Glomerular visceral epithelial cell (primary cell): ENCODE data around the gene SYCE1L.
"Not testable (repeated sequence)": the region's sequence is repeated elsewhere in the genome, so short reads cannot be mapped to it uniquely, and the experiment has no call there.

Experiments
- DNase-seq: peaks from one replicate; pipeline ENCODE4 v3.0.0-alpha.2; 2016; ENCODE audit errors: extremely low spot score

SYCE1L gene

DNA sequence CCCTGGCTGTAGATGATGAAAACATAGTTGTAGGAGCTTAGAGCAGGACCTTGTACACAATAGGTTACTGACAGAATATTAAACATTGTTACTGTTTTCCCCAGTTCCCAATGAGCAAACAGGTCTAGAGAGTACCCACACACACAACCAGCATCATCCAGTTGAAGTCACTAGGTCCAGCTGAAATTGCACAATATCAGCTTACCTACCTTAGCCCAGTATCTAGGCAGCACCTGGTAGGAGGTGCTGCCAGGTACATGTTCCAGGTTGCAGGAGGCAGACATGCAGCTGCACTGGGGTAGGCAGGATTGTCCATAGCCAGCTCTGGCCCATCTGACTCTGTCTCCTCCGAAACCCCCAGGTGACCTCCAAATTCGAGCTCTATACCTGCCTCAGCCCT lies 1.5 kb upstream of the SYCE1L start:
- DNase-seq, result no peak

DNA sequence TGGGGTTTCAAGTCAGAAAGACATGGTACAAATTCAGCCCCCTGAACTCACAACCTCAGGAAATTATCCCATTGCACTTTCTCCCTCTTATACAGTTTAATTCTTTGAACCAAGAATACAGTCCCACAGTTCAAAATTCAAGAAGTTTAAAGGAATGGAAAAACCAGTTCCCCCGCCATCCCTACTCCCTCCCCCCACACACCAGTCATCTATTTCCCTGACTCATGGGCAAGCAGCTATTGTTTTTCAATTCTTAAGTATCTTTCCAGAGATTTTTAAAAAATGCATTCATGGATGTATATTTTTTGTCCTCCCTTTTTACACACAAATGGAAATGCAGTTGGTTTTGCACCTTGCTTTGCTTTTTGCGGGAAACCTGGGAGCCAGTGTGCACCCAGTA lies 7.3 kb downstream of the SYCE1L start:
- no peak for DNase-seq

GRCh38 chr16:77207030-77207429 lies 7.8 kb downstream of the SYCE1L start:
- no peak for DNase-seq

- DNase-seq, result no peak
Observed at GRCh38 chr16:77208382-77208781, 9.2 kb downstream of the SYCE1L start.

DNA sequence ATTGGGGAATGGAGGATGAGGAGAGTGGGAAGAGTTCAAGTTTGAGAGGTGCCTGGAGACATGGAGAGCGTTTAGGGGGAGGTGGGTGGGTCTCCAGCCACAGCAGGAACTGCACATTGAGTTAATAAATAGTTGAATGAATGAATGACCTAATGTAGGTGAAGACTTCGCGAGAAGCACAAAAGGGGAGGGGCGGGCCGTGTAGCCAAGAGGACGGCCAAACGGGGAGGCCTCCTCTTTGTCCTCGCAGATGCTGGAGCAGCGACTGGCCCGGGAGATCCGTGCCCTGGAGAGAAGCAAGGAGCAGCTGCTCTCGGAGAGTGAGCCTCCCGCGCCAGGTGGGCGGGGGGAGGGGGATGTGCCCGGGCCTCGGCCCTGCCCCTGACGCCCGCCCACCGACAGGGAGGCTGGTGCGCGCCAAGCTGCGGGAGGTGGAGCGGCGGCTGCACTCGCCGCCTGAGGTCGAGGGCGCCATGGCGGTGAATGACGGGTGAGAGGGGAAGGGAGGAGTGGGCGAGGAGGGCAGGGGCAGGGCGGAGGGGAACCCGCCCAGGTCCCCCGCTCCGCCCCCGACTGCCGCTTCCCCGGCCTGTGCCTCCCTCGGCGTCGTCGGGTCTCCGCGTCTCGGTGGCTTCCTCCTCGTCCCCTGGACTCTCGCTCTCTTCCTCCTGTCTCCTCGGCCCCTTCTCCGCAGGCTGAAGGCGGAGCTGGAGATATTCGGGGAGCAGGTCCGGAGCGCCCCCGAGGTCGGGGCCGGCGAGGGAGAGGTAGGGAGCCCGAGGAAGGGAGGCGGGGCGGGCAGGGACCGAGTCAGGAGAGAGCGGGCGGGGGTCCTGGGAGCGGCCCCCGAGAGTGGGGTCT lies 12.9 kb downstream of the SYCE1L start:
- DNase-seq, result peak; percentile 77

- peak; percentile 51 for DNase-seq
Observed at GRCh38 chr16:77212741-77213541, 13.7 kb downstream of the SYCE1L start.

DNA sequence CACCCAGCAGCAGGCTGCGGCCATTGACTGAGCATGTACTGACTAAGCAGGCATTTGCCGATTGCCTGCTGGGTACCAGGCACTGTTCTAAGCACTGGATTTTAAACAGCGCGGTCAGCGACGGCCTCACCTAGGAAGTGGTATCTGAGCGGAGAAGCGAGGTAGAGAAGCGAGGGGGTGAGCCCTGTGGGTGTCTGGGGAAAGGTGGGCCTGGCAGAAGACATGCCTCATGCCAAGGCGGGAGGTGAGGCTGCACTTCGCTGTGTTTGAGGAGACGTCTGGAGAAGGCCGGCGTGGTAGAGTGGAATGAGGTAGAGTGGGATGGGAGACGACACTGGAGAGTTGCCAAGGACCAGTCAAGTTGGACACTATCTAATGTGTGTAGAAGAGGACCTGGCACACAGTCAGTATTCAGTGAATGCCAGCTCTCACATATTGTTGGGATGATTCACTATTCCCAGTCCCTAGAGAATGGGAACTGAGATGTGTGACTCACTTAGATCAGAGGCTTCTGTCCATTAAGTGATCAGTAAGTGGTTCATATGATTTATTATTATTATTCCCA lies 14.4 kb downstream of the SYCE1L start:
- DNase-seq, result peak; percentile 91

DNA sequence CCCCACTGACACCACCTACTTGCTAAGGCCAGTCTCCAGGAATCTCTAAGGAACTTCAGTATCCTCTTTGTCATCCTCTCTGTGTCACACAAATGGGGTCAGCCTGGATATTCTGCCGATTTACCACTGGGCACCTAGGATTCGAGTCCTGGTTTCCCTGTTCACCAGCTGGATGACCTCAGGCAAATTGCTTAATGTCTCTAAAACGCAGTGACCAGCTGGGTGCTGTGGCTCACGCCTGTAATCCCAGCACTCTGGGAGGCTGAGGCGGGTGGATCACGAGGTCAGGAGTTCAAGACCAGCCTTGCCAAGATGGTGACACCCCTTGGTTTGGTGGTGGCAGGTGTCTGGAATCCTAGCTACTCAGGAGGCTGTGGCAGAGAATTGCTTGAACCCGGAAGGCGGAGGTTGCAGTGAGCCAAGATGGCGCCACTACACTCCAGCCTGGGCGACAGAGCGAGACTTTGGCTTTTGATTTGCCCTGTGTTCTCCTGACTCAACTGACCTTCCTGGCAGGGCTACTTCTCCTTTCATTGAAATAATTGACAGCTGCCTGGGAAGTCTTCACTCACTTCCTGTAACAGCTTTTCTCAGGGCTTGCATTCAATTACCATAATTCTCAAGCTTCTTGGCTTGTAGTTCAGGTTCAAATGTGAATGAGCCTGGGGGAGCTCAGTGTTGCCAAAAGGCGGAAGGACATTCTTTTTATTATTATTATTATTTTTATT lies 15.4 kb downstream of the SYCE1L start:
- DNase-seq, result no peak

DNA sequence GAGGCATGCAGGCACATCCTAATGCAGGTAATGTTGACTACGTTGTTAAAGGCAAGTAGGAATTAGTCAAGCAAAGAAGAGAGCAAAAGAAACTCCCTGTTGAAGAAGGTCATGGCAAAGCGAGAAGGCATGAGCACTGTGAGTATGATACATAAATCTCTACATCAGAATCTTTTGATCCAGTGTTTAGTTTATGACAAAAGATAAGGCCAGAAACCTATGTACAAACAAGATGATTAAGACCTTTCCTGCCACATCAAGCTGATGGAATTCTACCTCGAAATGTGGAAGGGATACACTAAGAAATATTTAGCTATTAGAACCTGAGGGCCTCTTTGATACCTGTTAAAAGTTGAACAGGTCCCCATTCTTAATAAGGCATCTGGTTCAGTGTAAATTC lies 20.2 kb downstream of the SYCE1L start:
- DNase-seq, result no peak

DNA sequence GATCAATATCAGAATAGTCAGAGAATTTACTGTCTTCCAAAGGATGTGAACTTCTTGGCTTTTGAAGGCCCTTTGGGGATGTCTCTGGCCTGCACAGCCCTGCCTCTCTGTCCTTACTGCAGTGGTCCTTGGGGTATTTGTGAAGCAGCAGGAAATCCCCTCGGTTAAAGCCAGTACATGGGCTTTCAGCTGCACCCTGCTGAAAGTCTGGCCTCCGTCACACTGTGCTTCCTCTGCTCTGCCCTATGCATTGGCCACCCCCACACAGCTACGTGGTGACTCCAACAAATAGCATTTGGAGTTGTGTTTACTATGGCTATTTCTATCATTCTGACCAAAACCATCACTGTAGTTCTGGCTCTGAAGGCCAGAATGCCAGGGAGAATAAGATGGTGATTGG lies 21.2 kb downstream of the SYCE1L start:
- no peak for DNase-seq

DNA sequence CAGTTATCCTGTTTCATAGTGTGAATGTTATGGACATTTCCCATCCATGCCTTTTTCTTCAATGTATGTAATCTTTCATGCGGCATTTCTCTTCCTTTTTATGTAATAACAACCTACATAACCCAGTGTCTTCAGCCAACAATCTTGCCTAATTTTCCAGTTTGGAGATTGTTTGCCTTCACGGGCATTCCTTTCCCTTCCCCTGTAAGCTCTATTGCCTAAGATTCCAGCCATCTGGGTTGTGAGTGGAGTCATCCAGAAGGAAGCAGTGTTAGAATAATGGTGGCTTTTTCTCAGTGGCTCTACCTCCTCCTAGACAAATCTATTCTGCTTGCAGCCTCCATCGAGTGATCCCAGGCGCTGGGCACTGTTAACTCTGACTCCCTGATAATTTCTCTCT lies 22.3 kb downstream of the SYCE1L start:
- no peak for DNase-seq

DNA sequence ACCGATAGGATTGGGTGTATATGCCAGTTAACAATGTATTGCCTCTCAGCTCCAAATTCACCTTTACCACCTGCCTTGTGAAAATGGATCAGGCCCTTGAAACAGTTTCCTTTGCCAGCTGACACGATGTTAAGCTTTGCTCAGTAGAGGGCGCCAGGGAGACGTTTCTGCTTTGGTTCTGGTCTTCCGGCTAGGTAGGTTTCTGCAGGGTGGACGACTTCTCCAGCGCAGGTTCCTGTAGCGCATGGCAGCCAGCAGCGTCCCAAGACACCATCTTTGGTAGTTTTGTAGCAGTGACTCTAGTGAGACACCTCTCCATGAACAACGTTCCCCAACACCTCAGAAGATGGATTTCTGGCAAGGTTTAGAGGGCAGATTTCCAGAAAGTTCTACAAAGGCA lies 24.0 kb downstream of the SYCE1L start:
- no peak for DNase-seq

DNA sequence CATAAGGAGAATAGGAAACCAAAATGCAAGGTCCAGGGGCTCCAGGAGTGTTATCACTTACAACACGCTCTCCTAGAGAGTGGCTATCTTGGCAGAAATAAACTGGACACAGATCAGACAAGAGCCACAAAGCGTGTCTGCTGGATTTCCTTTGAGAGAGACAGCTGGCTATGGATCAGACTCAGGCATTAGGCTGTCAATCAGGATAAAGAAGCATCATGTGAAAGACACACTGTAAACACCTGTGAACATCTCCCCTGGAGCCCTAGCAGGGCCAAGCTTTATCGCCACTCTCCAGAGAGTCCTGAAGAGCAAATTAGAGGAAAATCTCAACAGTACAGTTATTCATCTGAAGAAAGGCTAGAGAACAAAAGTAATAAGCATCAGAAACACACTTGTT lies 26.0 kb downstream of the SYCE1L start:
- DNase-seq, result no peak

- no peak for DNase-seq
Observed at GRCh38 chr16:77227745-77228144, 28.5 kb downstream of the SYCE1L start.

DNA sequence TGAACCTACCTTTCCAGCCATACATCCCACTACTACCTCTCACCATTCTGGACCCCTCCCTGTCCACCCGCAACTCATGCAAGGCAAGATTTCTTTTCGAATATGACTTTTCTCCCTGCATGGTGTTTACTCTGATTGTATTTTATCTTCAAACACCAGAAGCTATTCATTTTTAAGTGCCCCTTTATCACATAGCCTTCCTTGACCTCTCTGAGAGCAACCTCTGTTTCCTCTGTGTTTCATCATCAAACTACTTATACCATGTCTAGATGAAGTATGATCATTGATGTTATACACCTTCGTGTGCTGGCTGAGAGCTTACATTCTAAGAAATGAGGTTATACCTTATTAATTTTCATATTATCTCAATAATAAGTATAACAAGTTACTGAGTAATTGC lies 31.8 kb downstream of the SYCE1L start:
- DNase-seq, result no peak

DNA sequence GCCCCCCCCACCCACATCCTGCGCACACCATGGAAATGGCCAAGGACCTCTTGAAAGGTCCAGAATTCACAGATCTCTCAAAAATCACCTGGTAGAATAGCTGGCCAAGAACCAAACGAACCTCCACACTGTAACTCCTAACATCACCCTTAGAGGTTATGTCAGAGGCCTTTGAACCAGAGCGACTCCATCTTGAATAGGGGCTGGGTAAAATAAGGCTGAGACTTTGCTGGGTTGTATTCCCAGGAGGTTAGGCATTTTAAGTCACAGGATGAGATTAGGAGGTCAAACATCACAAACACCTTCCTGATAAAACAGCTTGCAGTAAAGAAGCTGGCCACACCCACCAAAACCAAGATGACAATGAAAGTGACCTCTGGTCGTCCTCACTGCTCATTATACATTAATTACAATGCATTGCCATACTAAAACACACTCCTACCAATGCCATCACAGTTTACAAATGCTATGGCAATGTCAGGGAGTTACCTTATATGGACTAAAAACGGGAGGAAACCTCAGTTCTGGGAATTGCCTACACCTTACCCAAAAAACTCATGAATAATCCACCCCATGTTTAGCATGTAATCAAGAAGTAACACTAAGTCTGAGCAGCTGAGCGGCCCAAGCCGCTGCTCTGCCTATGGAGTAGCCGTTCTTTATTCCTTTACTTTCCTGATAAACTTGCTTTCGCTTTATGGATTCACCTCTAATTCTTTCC lies 34.8 kb downstream of the SYCE1L start:
- no peak for DNase-seq

- DNase-seq, result peak; percentile 6
Observed at GRCh38 chr16:77234611-77235010, 35.4 kb downstream of the SYCE1L start.

- DNase-seq, result peak; percentile 77
Observed at GRCh38 chr16:77236063-77236511, 36.9 kb downstream of the SYCE1L start.

DNA sequence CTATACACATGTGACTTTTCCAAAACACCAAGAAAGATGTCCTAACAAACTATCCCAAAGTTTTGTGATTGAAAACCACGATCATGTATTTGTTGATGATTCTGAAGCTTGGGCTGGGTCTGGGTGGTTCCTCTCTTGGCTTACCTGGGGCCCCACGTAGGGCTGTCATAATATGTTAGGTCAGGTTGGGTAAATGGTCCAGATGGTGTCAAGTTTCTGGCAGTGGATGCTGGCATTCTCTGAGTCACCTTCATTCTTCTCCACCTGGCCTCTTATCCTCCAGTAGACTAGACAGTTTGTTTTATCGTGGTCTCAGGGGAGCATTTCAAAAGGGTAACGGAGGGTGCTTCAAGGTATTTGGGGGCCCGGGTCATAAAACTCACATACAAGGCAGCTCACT lies 39.4 kb downstream of the SYCE1L start:
- no peak for DNase-seq

GRCh38 chr16:77242471-77242870 lies 43.3 kb downstream of the SYCE1L start:
- DNase-seq, result not testable (repeated sequence)

DNA sequence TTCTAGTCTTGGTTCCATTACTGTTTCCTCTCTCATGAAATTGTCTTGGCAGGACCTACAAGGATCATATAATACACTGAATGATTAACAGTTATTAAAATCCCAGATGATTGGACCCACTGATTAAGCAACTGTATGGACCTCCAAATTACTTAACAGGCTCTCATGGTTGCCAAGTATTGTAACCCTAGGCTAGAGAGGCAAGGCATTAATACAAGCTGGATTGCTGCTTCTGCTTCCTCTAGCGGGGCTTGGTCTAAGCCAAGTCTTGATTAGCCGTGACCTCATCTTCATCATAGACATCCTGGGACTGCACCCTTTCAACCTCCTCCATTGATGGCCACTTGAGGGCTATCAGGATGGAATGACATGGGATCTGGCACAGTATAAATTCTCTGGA lies 46.9 kb downstream of the SYCE1L start:
- DNase-seq, result no peak
